ENCODE data around the gene COL11A2. TPM values are rescaled to one million over a fixed set of nuclear protein-coding genes. Genes with fewer than 3 reads are reported as not detected.
"Not testable (repeated sequence)": the region's sequence is repeated elsewhere in the genome, so short reads cannot be mapped to it uniquely, and the experiment has no call there.

The COL11A2 gene
- polyA plus RNA-seq, 3 donors: 0.57 TPM; not detected in 2

GRCh38 chr6:33236328-33236727 is 44.1 kb upstream of the COL11A2 start:
- Mint-ChIP-seq H3K4me1 (no peaks in the 10 kb centered on the region), H3K36me3 (no peaks in the 10 kb centered on the region), H3K9me3 (peaks cover 0 to 8% (median 0%) of the 10 kb centered on the region in 7 donors), H3K27me3 (ENCODE audit: low read depth in 3 of 3) (peaks cover 16 to 26% (median 25%) of the 10 kb centered on the region in 3 donors), H3K4me3 (no peak overlapping the region), H3K27ac (no peak overlapping the region)
- H3K36me3 ChIP-seq (replicated peaks in 1 of 2; ENCODE audit: control insufficient read depth in 1 of 2, insufficient read depth in 2 of 2, low read length in 2 of 2): no peaks in the 10 kb centered on the region
- no peak for TF ChIP-seq CTCF (IDR thresholded peaks at IDR 0.05)
- H3K27me3 ChIP-seq (ENCODE audit: control insufficient read depth in 2 of 2, insufficient read depth in 2 of 2, low read length in 2 of 2): peaks cover 2 to 11% of the 10 kb centered on the region in 2 donors
- no peaks in the 10 kb centered on the region for H3K9me3 ChIP-seq (replicated peaks in 1 of 2; ENCODE audit: control insufficient read depth in 1 of 2, insufficient read depth in 1 of 2, low read length in 2 of 2)
- DNase-seq: no peak
- peaks cover 0 to 3% of the 10 kb centered on the region in 2 donors for H3K4me1 ChIP-seq (ENCODE audit: control insufficient read depth in 1 of 2, insufficient read depth in 2 of 2, low read length in 2 of 2)
- H3K4me2 ChIP-seq (replicated peaks; ENCODE audit: extremely low read depth, low read length, poor library complexity, severe bottlenecking): no peak overlapping the region
- H2AFZ ChIP-seq (ENCODE audit: insufficient read depth, low read depth, low read length, poor library complexity, severe bottlenecking): no peak overlapping the region
- intact Hi-C loops (cut with micrococcal nuclease): no loop called here
- H4K20me1 ChIP-seq (ENCODE audit: insufficient read depth, low read length): no peaks in the 10 kb centered on the region
- no peak overlapping the region for H3K9ac ChIP-seq (ENCODE audit: insufficient read depth, low read length, poor library complexity, severe bottlenecking)
- no peak overlapping the region for H3K4me3 ChIP-seq (replicated peaks in 1 of 3; ENCODE audit: low read depth in 2 of 3, low read length in 3 of 3)
- no peaks in the 10 kb centered on the region for H3K79me2 ChIP-seq (ENCODE audit: insufficient read depth, low read length)
- no peak overlapping the region for H3K27ac ChIP-seq (ENCODE audit: low read depth in 1 of 2, low read length in 2 of 2)

GRCh38 chr6:33235221-33235634 is 43.0 kb upstream of the COL11A2 start:
- Histone ChIP-seq H3K4me1 (ENCODE audit: control insufficient read depth in 1 of 2, insufficient read depth in 2 of 2, low read length in 2 of 2) (no peaks in the 10 kb centered on the region), H4K20me1 (ENCODE audit: insufficient read depth, low read length) (no peaks in the 10 kb centered on the region), H3K27ac (ENCODE audit: low read depth in 1 of 2, low read length in 2 of 2) (no peak overlapping the region), H3K4me3 (replicated peaks in 1 of 3; ENCODE audit: low read depth in 2 of 3, low read length in 3 of 3) (no peak overlapping the region), H3K79me2 (ENCODE audit: insufficient read depth, low read length) (no peaks in the 10 kb centered on the region), H3K9me3 (replicated peaks in 1 of 2; ENCODE audit: control insufficient read depth in 1 of 2, insufficient read depth in 1 of 2, low read length in 2 of 2) (no peaks in the 10 kb centered on the region), H3K27me3 (ENCODE audit: control insufficient read depth in 2 of 2, insufficient read depth in 2 of 2, low read length in 2 of 2) (peaks cover 2 to 11% of the 10 kb centered on the region in 2 donors), H3K9ac (ENCODE audit: insufficient read depth, low read length, poor library complexity, severe bottlenecking) (no peak overlapping the region), H3K4me2 (replicated peaks; ENCODE audit: extremely low read depth, low read length, poor library complexity, severe bottlenecking) (no peak overlapping the region), H2AFZ (ENCODE audit: insufficient read depth, low read depth, low read length, poor library complexity, severe bottlenecking) (no peak overlapping the region), H3K36me3 (replicated peaks in 1 of 2; ENCODE audit: control insufficient read depth in 1 of 2, insufficient read depth in 2 of 2, low read length in 2 of 2) (no peaks in the 10 kb centered on the region)
- no peaks in the 10 kb centered on the region for H3K36me3 Mint-ChIP-seq
- no peak overlapping the region for H3K4me3 Mint-ChIP-seq
- intact Hi-C loops (cut with micrococcal nuclease): no loop called here
- H3K9me3 Mint-ChIP-seq: peaks cover 0 to 5% (median 0%) of the 10 kb centered on the region in 7 donors
- no peak for TF ChIP-seq CTCF (IDR thresholded peaks at IDR 0.05)
- no peak overlapping the region for H3K27ac Mint-ChIP-seq
- no peaks in the 10 kb centered on the region for H3K4me1 Mint-ChIP-seq
- no peak for DNase-seq
- WGBS (ENCODE audit: insufficient coverage): 46% methylated on average over 5 of the region's 6 CpGs
- H3K27me3 Mint-ChIP-seq (ENCODE audit: low read depth in 3 of 3): peaks cover 14 to 25% (median 23%) of the 10 kb centered on the region in 3 donors

- DNase-seq; H3K36me3 ChIP-seq (replicated peaks in 1 of 2; ENCODE audit: control insufficient read depth in 1 of 2, insufficient read depth in 2 of 2, low read length in 2 of 2); H3K4me1 ChIP-seq (ENCODE audit: control insufficient read depth in 1 of 2, insufficient read depth in 2 of 2, low read length in 2 of 2); H3K4me3 ChIP-seq (replicated peaks in 1 of 3; ENCODE audit: low read depth in 2 of 3, low read length in 3 of 3); H3K79me2 ChIP-seq (ENCODE audit: insufficient read depth, low read length); H4K20me1 ChIP-seq (ENCODE audit: insufficient read depth, low read length); H3K4me1 Mint-ChIP-seq; H3K9ac ChIP-seq (ENCODE audit: insufficient read depth, low read length, poor library complexity, severe bottlenecking); H2AFZ ChIP-seq (ENCODE audit: insufficient read depth, low read depth, low read length, poor library complexity, severe bottlenecking); H3K9me3 Mint-ChIP-seq; H3K36me3 Mint-ChIP-seq; H3K4me3 Mint-ChIP-seq; H3K27ac ChIP-seq (ENCODE audit: low read depth in 1 of 2, low read length in 2 of 2); H3K4me2 ChIP-seq (replicated peaks; ENCODE audit: extremely low read depth, low read length, poor library complexity, severe bottlenecking); intact Hi-C loops (cut with micrococcal nuclease); H3K9me3 ChIP-seq (replicated peaks in 1 of 2; ENCODE audit: control insufficient read depth in 1 of 2, insufficient read depth in 1 of 2, low read length in 2 of 2); H3K27ac Mint-ChIP-seq: not testable (repeated sequence)
- H3K27me3 ChIP-seq (ENCODE audit: control insufficient read depth in 2 of 2, insufficient read depth in 2 of 2, low read length in 2 of 2): peaks cover 15 to 39% of the 10 kb centered on the region in 2 donors
- H3K27me3 Mint-ChIP-seq (ENCODE audit: low read depth in 3 of 3): peaks cover 28 to 50% (median 30%) of the 10 kb centered on the region in 3 donors
- WGBS (ENCODE audit: insufficient coverage): 57% methylated on average over 6 of the region's 14 CpGs
Measured at GRCh38 chr6:33226503-33227120, 34.3 kb upstream of the COL11A2 start.
